GM18508 (cell line): ENCODE measurements around the gene RGS5.

Source experiments
- ATAC-seq: cut with Tn5 transposase; IDR thresholded peaks from one replicate; pipeline ENCODE4 v1.9.1; 2021; ENCODE audit warnings: moderate number of reproducible peaks; ENCODE audit not compliant: insufficient read depth, unreplicated experiment

RGS5 gene

GRCh38 chr1:163093579-163093978, 109.1 kb downstream of the RGS5 start:
- ATAC-seq: no peak

- no peak for ATAC-seq
These were observed 109.5 kb downstream of the RGS5 start for GRCh38 chr1:163093169-163093568.
